GM12872 (cell line): ENCODE results near the gene SDK2.

Source experiments
- CTCF ChIP-seq: IDR thresholded peaks from 3 replicates; pipeline ENCODE4 v1.5.1; 2011; ENCODE audit warnings: low read depth, mild to moderate bottlenecking, low read length, moderate library complexity; ENCODE audit not compliant: insufficient read depth

The SDK2 gene

DNA sequence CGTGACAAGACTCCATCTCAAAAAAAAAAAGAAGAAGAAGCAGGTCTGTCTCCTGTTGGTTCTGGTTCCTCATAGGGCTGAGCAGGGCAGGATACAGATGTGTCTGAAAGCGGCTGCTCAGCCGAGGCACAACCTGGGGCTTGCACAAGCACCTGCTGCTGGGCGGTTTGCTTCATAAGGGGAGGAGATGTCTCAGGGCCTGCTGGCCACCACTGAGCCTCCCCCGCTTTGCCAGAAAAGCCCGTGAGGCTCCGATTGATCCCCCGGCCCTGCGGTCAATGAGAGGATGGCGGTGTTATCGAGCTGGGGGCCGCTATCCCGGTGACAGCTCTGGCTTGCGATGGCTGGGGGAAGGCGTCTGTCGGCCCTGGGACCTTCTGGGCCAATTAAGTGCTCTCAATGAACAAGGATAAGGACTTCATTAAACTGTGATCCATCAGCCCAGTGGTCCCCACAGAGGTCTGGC lies 162.0 kb downstream of the SDK2 start:
- no peak for TF ChIP-seq CTCF

- TF ChIP-seq CTCF: no peak
These were observed 162.6 kb downstream of the SDK2 start for GRCh38 chr17:73481676-73482075.

DNA sequence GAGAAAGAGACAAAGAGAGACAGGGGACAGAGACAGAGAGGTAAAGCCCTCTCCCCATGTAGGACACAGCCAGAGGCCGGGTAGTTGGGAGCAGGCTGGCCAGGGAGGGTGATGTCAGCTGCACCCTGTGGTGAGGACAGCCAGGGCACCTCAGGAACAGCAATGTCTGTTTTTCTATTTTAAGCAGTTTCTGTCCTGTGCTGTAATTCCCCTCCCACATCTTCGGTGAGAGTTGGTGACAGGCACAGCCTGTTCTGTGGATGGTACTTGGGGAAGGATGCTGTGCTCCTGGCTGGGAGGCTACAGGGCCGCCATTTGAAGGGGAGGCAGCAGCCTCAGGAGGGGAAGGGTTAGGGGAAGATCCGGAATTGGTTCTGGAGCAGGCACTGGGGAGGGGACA lies 163.5 kb downstream of the SDK2 start:
- TF ChIP-seq CTCF: no peak

- TF ChIP-seq CTCF: 0 out of 3 replicates have a peak, but pooled peaks have one; percentile 27
These were observed 165.3 kb downstream of the SDK2 start for GRCh38 chr17:73478768-73479424.

GRCh38 chr17:73478334-73478733 lies 165.9 kb downstream of the SDK2 start:
- TF ChIP-seq CTCF: no peak

DNA sequence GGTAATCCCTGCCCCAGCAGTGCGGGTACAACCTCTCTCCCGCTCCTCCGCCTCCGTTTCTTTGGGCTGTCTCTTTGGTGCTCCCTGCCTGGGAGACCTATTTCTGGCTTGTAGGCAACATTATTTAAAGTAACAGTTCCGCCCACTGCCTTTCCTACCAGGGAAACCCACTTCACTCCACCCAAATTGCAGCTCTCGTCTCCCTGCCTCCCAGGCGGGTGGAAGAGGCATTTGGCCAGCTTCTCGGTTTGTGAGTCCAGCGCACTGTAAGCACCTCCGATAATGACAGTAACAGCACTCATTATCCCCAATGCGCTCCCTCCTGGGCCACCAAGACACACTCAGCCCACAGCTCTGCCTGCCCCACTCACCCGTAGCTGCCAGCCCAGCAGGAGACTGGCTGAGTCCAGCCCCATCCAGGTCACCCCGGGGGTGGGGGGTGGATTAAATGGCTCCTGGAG lies 167.3 kb downstream of the SDK2 start:
- no peak for TF ChIP-seq CTCF

- TF ChIP-seq CTCF: no peak
These were observed 169.8 kb downstream of the SDK2 start for GRCh38 chr17:73474370-73474988.
